Measurements from ENCODE around the gene PPP1R15B. TPM values are rescaled to one million over a fixed set of nuclear protein-coding genes. Genes with fewer than 3 reads are reported as not detected.

PPP1R15B gene
- total RNA-seq, 1 experiment from 2014 or later = 53.5 TPM

- Histone ChIP-seq H3K4me3 (ENCODE audit: low read length) (no peak overlapping the region), H3K9ac (ENCODE audit: low read length) (no peak overlapping the region), H2AFZ (ENCODE audit: low read length) (no peak overlapping the region), H4K20me1 (ENCODE audit: insufficient read depth, low read depth, low read length) (no peaks in the 10 kb centered on the region), H3K4me2 (ENCODE audit: low read depth, low read length, poor library complexity, severe bottlenecking) (no peak overlapping the region), H3K9me2 (replicated peaks; ENCODE audit: insufficient read depth, low read length) (no peaks in the 10 kb centered on the region), H3K9me3 (ENCODE audit: low read length) (no peaks in the 10 kb centered on the region), H3K27ac (ENCODE audit: low read length) (no peak overlapping the region), H3K79me2 (ENCODE audit: low read length) (no peaks in the 10 kb centered on the region), H3K36me3 (ENCODE audit: insufficient read depth, low read length) (no peaks in the 10 kb centered on the region), H3K27me3 (ENCODE audit: low read length) (no peaks in the 10 kb centered on the region), H3K4me1 (ENCODE audit: low read length) (no peaks in the 10 kb centered on the region)
- no peak for DNase-seq
These were observed 53.8 kb downstream of the PPP1R15B start for GRCh38 chr1:204357551-204358490.

DNA sequence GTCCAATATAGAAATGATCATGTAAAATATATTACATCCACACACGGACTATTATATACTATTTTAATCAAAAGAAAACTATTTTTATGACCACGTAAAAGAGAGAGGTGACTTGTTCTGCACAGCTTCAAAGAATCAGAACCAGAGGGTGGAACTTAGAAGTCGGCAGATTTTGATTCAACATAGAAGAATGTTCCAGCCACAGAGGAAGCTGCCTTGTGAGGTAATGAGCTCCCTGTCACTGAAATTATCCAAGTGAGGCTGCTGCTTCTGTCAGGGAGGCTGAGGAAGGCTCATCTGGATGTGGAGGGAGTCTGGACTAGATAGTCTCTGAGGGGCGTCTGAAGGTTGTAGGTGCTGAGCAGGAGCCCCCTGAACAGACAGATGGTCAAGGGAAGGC lies 54.6 kb downstream of the PPP1R15B start:
- no peak for DNase-seq
- H3K9me2 ChIP-seq (replicated peaks; ENCODE audit: insufficient read depth, low read length) = no peaks in the 10 kb centered on the region
- no peak overlapping the region for H2AFZ ChIP-seq (ENCODE audit: low read length)
- no peaks in the 10 kb centered on the region for H4K20me1 ChIP-seq (ENCODE audit: insufficient read depth, low read depth, low read length)
- no peaks in the 10 kb centered on the region for H3K4me1 ChIP-seq (ENCODE audit: low read length)
- no peak overlapping the region for H3K9ac ChIP-seq (ENCODE audit: low read length)
- no peaks in the 10 kb centered on the region for H3K79me2 ChIP-seq (ENCODE audit: low read length)
- no peaks in the 10 kb centered on the region for H3K27me3 ChIP-seq (ENCODE audit: low read length)
- no peak overlapping the region for H3K4me3 ChIP-seq (ENCODE audit: low read length)
- H3K9me3 ChIP-seq (ENCODE audit: low read length) = no peaks in the 10 kb centered on the region
- no peaks in the 10 kb centered on the region for H3K36me3 ChIP-seq (ENCODE audit: insufficient read depth, low read length)
- H3K4me2 ChIP-seq (ENCODE audit: low read depth, low read length, poor library complexity, severe bottlenecking) = no peak overlapping the region
- H3K27ac ChIP-seq (ENCODE audit: low read length) = no peak overlapping the region

DNA sequence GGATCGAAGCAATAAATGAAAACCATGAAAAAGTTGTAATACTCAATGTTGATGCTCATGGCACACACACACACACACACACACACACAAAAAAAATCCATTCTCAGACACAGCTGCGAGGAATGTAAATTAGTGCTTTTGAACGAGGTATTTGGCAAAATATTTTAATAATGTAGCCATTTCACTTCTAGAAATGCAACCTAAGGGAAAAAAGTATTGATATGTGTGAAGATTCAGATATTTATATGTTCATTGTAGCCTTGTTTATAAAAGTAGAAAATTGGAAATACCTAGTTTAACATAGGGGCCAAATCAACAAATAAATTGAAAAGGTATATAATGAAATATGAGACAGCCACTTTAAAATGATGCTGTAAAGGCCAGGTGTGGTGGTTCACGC lies 55.7 kb downstream of the PPP1R15B start:
- H3K4me2 ChIP-seq (ENCODE audit: low read depth, low read length, poor library complexity, severe bottlenecking) = no peak overlapping the region
- H3K27ac ChIP-seq (ENCODE audit: low read length) = no peak overlapping the region
- H4K20me1 ChIP-seq (ENCODE audit: insufficient read depth, low read depth, low read length) = no peaks in the 10 kb centered on the region
- H3K4me3 ChIP-seq (ENCODE audit: low read length) = no peak overlapping the region
- no peaks in the 10 kb centered on the region for H3K9me2 ChIP-seq (replicated peaks; ENCODE audit: insufficient read depth, low read length)
- H3K9me3 ChIP-seq (ENCODE audit: low read length) = no peaks in the 10 kb centered on the region
- H2AFZ ChIP-seq (ENCODE audit: low read length) = no peak overlapping the region
- H3K79me2 ChIP-seq (ENCODE audit: low read length) = no peaks in the 10 kb centered on the region
- DNase-seq = no peak
- H3K36me3 ChIP-seq (ENCODE audit: insufficient read depth, low read length) = no peaks in the 10 kb centered on the region
- no peaks in the 10 kb centered on the region for H3K4me1 ChIP-seq (ENCODE audit: low read length)
- H3K27me3 ChIP-seq (ENCODE audit: low read length) = no peaks in the 10 kb centered on the region
- no peak overlapping the region for H3K9ac ChIP-seq (ENCODE audit: low read length)

- Histone ChIP-seq H3K9me2 (replicated peaks; ENCODE audit: insufficient read depth, low read length) (no peaks in the 10 kb centered on the region), H3K27ac (ENCODE audit: low read length) (no peak overlapping the region), H3K36me3 (ENCODE audit: insufficient read depth, low read length) (no peaks in the 10 kb centered on the region), H3K4me3 (ENCODE audit: low read length) (no peak overlapping the region), H3K4me1 (ENCODE audit: low read length) (no peaks in the 10 kb centered on the region), H3K27me3 (ENCODE audit: low read length) (no peaks in the 10 kb centered on the region), H4K20me1 (ENCODE audit: insufficient read depth, low read depth, low read length) (no peaks in the 10 kb centered on the region), H2AFZ (ENCODE audit: low read length) (no peak overlapping the region), H3K9me3 (ENCODE audit: low read length) (no peaks in the 10 kb centered on the region), H3K4me2 (ENCODE audit: low read depth, low read length, poor library complexity, severe bottlenecking) (no peak overlapping the region), H3K9ac (ENCODE audit: low read length) (no peak overlapping the region), H3K79me2 (ENCODE audit: low read length) (no peaks in the 10 kb centered on the region)
- DNase-seq = no peak
These were observed 57.0 kb downstream of the PPP1R15B start for GRCh38 chr1:204354579-204354978.

Small RNA genes within 50 kb of the gene (small RNA-seq; reads per million reads assigned to genes)
- gene AL606489.2 = not detected

Other genes with a start within 250 kb of the PPP1R15B start
- not detected in 2 replicates for gene REN, start 245.5 kb downstream of the PPP1R15B start, total RNA-seq (2014; rRNA removed; shearing (Covaris generic); ENCODE audit: low replicate concordance)
- gene KISS1, start 215.3 kb downstream of the PPP1R15B start, total RNA-seq (2014; rRNA removed; shearing (Covaris generic); ENCODE audit: low replicate concordance) = not detected in 2 replicates
- not detected in 2 replicates for gene GOLT1A, start 197.8 kb downstream of the PPP1R15B start, total RNA-seq (2014; rRNA removed; shearing (Covaris generic); ENCODE audit: low replicate concordance)
- gene PLEKHA6, start 51.9 kb downstream of the PPP1R15B start, total RNA-seq (2014; rRNA removed; shearing (Covaris generic); ENCODE audit: low replicate concordance) = 0.30 TPM in 1 of 2 replicates, not detected in the other
- gene PIK3C2B, start 83.0 kb upstream of the PPP1R15B start, total RNA-seq (2014; rRNA removed; shearing (Covaris generic); ENCODE audit: low replicate concordance) = 4.2 and 4.5 TPM in 2 replicates
- gene MDM4, start 104.6 kb upstream of the PPP1R15B start, total RNA-seq (2014; rRNA removed; shearing (Covaris generic); ENCODE audit: low replicate concordance) = 73.7 and 96.9 TPM in 2 replicates